A549 (cell line): Measurements from ENCODE around the gene TNRC6C.

Source experiments
- CEBPB ChIP-seq, 2 experiments: fragments of >200 bp in 1 of 2; sonication (Bioruptor Twin) in 1 of 2; formaldehyde crosslinking in 1 of 2; IDR thresholded peaks; 2 replicates each; pipeline ENCODE4 v1.6.1; 2012 to 2016
- EP300 ChIP-seq, 2 experiments: fragments of >200 bp; sonication (Bioruptor Twin); formaldehyde crosslinking; IDR thresholded peaks; 2 replicates in 1 of 2; 3 replicates in 1 of 2; pipeline ENCODE4 v1.6.1; 2016 to 2017
- GATA3 ChIP-seq: IDR thresholded peaks from 2 replicates; pipeline ENCODE4 v1.6.1; 2012; ENCODE audit warnings: borderline replicate concordance
- PHF8 ChIP-seq: fragments of 200-600 bp; sonication (generic); IDR thresholded peaks from 2 replicates; pipeline ENCODE4 v1.6.1; 2016; ENCODE audit warnings: low read depth, mild to moderate bottlenecking, antibody characterized with exemption, moderate library complexity, borderline replicate concordance
- POLR2A ChIP-seq: IDR thresholded peaks from 2 replicates; pipeline ENCODE4 v1.6.1; 2012; ENCODE audit warnings: mild to moderate bottlenecking, low read length
- RARB ChIP-seq: fragments of 250-450 bp; sonication (Bioruptor Pico); IDR thresholded peaks from 2 replicates; pipeline ENCODE4 v1.8.0; 2021; ENCODE audit warnings: mild to moderate bottlenecking, moderate library complexity
- RNF2 ChIP-seq: fragments of 200-600 bp; sonication (generic); IDR thresholded peaks from 2 replicates; pipeline ENCODE4 v1.6.1; 2016; ENCODE audit warnings: low read depth, mild to moderate bottlenecking, antibody characterized with exemption, moderate library complexity, borderline replicate concordance
- TF ChIP-seq, protein P1 (sequence below): fragments of >200 bp; sonication (Bioruptor Twin); formaldehyde crosslinking; IDR thresholded peaks from 3 replicates; pipeline ENCODE4 v1.5.1; 2016
- TF ChIP-seq, protein P2 (sequence below): fragments of 450-650 bp; IDR thresholded peaks from 2 replicates; pipeline ENCODE4 v1.6.1; 2014; ENCODE audit warnings: antibody characterized with exemption
- TF ChIP-seq, protein P3 (sequence below): fragments of 150-350 bp; IDR thresholded peaks from 2 replicates; pipeline ENCODE4 v1.6.1; 2014; ENCODE audit warnings: low read depth, mild to moderate bottlenecking, low read length

DNA sequence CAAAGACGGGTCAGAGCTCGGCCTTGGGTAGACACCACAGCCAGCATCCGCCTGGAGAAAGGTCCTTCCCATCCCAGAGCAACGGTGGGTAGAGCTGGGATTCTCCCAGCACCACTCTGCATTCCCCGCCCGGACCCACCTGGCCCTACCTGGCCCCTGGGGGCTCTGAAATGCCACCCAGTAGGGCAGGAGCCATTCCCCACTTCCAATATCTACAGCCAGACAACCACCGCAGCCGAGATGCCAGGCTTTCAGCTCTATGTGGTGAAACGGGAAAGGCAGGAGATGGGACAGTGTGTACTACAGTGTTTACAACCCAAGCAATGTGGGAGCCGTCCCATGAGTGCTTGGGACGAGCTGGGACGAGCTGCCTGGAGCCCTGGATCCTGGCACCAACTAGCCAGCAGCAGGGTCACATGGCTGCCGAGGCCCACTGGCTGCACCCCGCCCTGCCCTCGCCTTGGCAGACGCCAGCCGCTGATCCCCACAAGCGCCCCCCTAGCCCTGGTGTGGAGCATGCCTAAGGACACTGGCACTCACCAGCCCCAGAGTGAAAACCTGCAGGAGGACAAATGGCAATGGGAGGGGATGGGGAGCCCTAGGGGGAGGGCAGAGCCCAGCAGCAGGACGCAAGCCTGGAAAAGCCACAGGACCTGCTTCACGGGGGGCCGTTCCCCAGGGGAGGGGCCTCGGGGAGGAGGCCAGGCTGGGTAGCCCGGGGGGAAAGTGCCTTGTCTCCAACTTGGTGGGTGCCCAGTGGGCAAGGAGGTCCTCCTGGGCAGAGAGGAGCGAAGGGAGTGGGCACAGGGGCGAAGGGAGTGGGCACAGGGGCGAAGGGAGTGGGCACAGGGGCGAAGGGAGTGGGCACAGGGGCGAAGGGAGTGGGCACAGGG lies 156.6 kb downstream of the TNRC6C start:
- TF ChIP-seq, protein P1, sequence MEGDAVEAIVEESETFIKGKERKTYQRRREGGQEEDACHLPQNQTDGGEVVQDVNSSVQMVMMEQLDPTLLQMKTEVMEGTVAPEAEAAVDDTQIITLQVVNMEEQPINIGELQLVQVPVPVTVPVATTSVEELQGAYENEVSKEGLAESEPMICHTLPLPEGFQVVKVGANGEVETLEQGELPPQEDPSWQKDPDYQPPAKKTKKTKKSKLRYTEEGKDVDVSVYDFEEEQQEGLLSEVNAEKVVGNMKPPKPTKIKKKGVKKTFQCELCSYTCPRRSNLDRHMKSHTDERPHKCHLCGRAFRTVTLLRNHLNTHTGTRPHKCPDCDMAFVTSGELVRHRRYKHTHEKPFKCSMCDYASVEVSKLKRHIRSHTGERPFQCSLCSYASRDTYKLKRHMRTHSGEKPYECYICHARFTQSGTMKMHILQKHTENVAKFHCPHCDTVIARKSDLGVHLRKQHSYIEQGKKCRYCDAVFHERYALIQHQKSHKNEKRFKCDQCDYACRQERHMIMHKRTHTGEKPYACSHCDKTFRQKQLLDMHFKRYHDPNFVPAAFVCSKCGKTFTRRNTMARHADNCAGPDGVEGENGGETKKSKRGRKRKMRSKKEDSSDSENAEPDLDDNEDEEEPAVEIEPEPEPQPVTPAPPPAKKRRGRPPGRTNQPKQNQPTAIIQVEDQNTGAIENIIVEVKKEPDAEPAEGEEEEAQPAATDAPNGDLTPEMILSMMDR = no peak
- TF ChIP-seq PHF8 (no peak), GATA3 (no peak), CEBPB (IDR thresholded peaks at IDR 0.05) (no peak), POLR2A (no peak), RARB (CRISPR knock-in tag) (no peak), EP300 (IDR thresholded peaks at IDR 0.05) (no peak), RNF2 (no peak)
- TF ChIP-seq, protein P2, sequence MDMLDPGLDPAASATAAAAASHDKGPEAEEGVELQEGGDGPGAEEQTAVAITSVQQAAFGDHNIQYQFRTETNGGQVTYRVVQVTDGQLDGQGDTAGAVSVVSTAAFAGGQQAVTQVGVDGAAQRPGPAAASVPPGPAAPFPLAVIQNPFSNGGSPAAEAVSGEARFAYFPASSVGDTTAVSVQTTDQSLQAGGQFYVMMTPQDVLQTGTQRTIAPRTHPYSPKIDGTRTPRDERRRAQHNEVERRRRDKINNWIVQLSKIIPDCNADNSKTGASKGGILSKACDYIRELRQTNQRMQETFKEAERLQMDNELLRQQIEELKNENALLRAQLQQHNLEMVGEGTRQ = no peak
- TF ChIP-seq, protein P3, sequence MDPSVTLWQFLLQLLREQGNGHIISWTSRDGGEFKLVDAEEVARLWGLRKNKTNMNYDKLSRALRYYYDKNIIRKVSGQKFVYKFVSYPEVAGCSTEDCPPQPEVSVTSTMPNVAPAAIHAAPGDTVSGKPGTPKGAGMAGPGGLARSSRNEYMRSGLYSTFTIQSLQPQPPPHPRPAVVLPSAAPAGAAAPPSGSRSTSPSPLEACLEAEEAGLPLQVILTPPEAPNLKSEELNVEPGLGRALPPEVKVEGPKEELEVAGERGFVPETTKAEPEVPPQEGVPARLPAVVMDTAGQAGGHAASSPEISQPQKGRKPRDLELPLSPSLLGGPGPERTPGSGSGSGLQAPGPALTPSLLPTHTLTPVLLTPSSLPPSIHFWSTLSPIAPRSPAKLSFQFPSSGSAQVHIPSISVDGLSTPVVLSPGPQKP = no peak
